Vagina (tissue), 2 donors: ENCODE results near the gene STK39.

Source experiments
- POLR2A ChIP-seq, 2 donors: fragments of 450-650 bp; IDR thresholded peaks; one replicate each; pipeline ENCODE4 v1.6.1; 2017; ENCODE audit warnings: antibody characterized with exemption in 2 of 2, mild to moderate bottlenecking in 2 of 2, moderate library complexity in 2 of 2
- POLR2AphosphoS5 ChIP-seq, 2 donors: sonication (generic); formaldehyde crosslinking; IDR thresholded peaks; one replicate each; pipeline ENCODE4 v1.9.0; 2017; ENCODE audit warnings: antibody characterized with exemption in 2 of 2, mild to moderate bottlenecking in 2 of 2, low read depth in 1 of 2; ENCODE audit not compliant: insufficient read depth in 1 of 2
- TF ChIP-seq, protein P1 (sequence below), 3 experiments: fragments of 450-650 bp in 2 of 3; fragments of 200-600 bp in 1 of 3; sonication (generic) in 1 of 3; IDR thresholded peaks; one replicate each; pipeline ENCODE4 v1.5.1; 2017 to 2019; ENCODE audit warnings: antibody characterized with exemption in 3 of 3, mild to moderate bottlenecking in 2 of 3, moderate library complexity in 2 of 3

DNA sequence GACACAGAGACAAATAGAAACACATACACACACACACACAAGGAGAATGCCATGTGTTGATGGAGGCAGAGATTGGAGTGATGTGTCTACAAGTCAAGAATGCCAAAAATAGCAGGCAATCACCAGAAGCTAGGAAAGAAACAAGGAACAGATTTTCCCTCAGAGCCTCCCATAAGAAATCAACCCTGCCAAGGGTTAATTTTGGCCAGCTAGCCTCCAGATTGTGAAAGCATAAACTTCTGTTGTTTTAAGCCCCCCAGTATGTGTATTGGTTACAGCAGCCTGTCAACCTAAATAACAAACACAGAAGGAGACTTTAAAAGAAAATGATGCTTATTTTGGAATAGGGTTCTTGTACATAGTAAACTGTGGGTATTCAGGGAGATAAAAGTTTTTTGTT lies 5.6 kb upstream of the STK39 start:
- TF ChIP-seq, protein P1, sequence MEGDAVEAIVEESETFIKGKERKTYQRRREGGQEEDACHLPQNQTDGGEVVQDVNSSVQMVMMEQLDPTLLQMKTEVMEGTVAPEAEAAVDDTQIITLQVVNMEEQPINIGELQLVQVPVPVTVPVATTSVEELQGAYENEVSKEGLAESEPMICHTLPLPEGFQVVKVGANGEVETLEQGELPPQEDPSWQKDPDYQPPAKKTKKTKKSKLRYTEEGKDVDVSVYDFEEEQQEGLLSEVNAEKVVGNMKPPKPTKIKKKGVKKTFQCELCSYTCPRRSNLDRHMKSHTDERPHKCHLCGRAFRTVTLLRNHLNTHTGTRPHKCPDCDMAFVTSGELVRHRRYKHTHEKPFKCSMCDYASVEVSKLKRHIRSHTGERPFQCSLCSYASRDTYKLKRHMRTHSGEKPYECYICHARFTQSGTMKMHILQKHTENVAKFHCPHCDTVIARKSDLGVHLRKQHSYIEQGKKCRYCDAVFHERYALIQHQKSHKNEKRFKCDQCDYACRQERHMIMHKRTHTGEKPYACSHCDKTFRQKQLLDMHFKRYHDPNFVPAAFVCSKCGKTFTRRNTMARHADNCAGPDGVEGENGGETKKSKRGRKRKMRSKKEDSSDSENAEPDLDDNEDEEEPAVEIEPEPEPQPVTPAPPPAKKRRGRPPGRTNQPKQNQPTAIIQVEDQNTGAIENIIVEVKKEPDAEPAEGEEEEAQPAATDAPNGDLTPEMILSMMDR (IDR thresholded peaks at IDR 0.05), result no peak
- TF ChIP-seq POLR2A (IDR thresholded peaks at IDR 0.05), result no peak
- TF ChIP-seq POLR2AphosphoS5 (IDR thresholded peaks at IDR 0.05; ENCODE audit: insufficient read depth in 1 of 2, low read depth in 1 of 2), result no peak
